K562 (cell line): ENCODE measurements around the gene OR2AT4. TPM values are rescaled to one million over a fixed set of nuclear protein-coding genes. Genes with fewer than 3 reads are reported as not detected.
A peak's percentile ranks its signal among the peaks of the same experiment; 100 is the strongest.

Experiments used
- C11orf30 ChIP-seq: fragments of 450-650 bp; IDR thresholded peaks from 2 replicates; pipeline ENCODE4 v1.6.1; 2016; ENCODE audit warnings: low read depth, mild to moderate bottlenecking
- EZH2 ChIP-seq: IDR thresholded peaks from 2 replicates; pipeline ENCODE4 v1.6.1; 2012; ENCODE audit warnings: low read depth, mild to moderate bottlenecking, inconsistent platforms, low read length, borderline replicate concordance
- MEF2A ChIP-seq: IDR thresholded peaks from 2 replicates; pipeline ENCODE4 v1.6.1; 2011; ENCODE audit warnings: low read depth, mild to moderate bottlenecking, low read length, moderate library complexity; ENCODE audit not compliant: control insufficient read depth
- MEF2D ChIP-seq: conservative IDR thresholded peaks from 2 replicates; pipeline ENCODE4 v1.6.1; 2016; ENCODE audit warnings: low read depth, missing genetic modification characterization, missing compliant biosample characterization
- PRPF4 ChIP-seq: fragments of 200-400 bp; formaldehyde crosslinking; IDR thresholded peaks from one replicate; pipeline ENCODE4 v1.6.1; 2017; ENCODE audit warnings: low read length, low read depth, mild to moderate bottlenecking; ENCODE audit not compliant: insufficient read depth, poor library complexity, severe bottlenecking
- PTTG1 ChIP-seq: fragments of 450-650 bp; IDR thresholded peaks from 2 replicates; pipeline ENCODE4 v1.6.1; 2016; ENCODE audit warnings: low read depth, mild to moderate bottlenecking, missing genetic modification characterization, missing compliant biosample characterization
- RAD21 ChIP-seq, 2 experiments: fragments of 250-450 bp in 1 of 2; fragments of 450-650 bp in 1 of 2; sonication (Bioruptor Pico) in 1 of 2; formaldehyde crosslinking in 1 of 2; IDR thresholded peaks in 1 of 2; conservative IDR thresholded peaks in 1 of 2; 2 replicates each; pipeline versions ENCODE4 v1.4.0 to v1.8.0; 2020 to 2022; ENCODE audit warnings: mild to moderate bottlenecking in 2 of 2, moderate library complexity in 1 of 2
- TAL1 ChIP-seq: fragments of 450-650 bp; IDR thresholded peaks from 2 replicates; pipeline ENCODE4 v1.6.1; 2016; ENCODE audit warnings: mild to moderate bottlenecking
- ZNF766 ChIP-seq: fragments of 200-800 bp; sonication (Bioruptor generic); conservative IDR thresholded peaks from 2 replicates; pipeline ENCODE4 v1.6.1; 2016; ENCODE audit warnings: missing genetic modification characterization, missing compliant biosample characterization
- polyA plus RNA-seq, 8 experiments: library from polyadenylated mRNA; depleted of rRNA in 4 of 8; stranded (reverse) in 5 of 8; unstranded in 3 of 8; fragments of >200 nt; fragmentation: Nextera tagmentation in 2 of 8; fragmentation: Illumina TruSeq in 1 of 8; extraction: Ambion mirVana in 2 of 8; extraction: Trizol in 1 of 8; gene quantifications; 2 replicates each; pipeline versions ENCODE4 v1.2.1 to v1.2.3, GENCODE V29; 2011 to 2014; ENCODE audit warnings: inconsistent platforms in 1 of 8, missing spikeins in 1 of 8
- total RNA-seq, 7 experiments: library from RNA; depleted of rRNA in 6 of 7; stranded (reverse); fragments of >200 nt in 6 of 7; fragmentation: Illumina TruSeq in 2 of 7; extraction: Trizol in 2 of 7; gene quantifications; 2 replicates each; pipeline versions ENCODE4 v1.2.1 to v1.2.3, GENCODE V29; 2011 to 2021; ENCODE audit warnings: low replicate concordance in 1 of 7
- TF ChIP-seq, protein P1 (sequence below), 2 experiments: fragments of 450-650 bp; formaldehyde crosslinking in 1 of 2; IDR thresholded peaks; 2 replicates each; pipeline versions ENCODE4 v1.4.0 to v1.6.1; 2014 to 2020; ENCODE audit warnings: mild to moderate bottlenecking in 2 of 2, borderline replicate concordance in 1 of 2, low read depth in 1 of 2
- TF ChIP-seq, protein P2 (sequence below): IDR thresholded peaks from 2 replicates; pipeline ENCODE4 v1.6.1; 2014; ENCODE audit warnings: antibody characterized with exemption

The OR2AT4 gene
- total and polyA plus RNA-seq, 9 of the 15 experiments (the other 6 are each of a cell fraction or from before 2014, with no cell fraction given), result 0.86 to 3.1 (median 2.0) TPM

DNA sequence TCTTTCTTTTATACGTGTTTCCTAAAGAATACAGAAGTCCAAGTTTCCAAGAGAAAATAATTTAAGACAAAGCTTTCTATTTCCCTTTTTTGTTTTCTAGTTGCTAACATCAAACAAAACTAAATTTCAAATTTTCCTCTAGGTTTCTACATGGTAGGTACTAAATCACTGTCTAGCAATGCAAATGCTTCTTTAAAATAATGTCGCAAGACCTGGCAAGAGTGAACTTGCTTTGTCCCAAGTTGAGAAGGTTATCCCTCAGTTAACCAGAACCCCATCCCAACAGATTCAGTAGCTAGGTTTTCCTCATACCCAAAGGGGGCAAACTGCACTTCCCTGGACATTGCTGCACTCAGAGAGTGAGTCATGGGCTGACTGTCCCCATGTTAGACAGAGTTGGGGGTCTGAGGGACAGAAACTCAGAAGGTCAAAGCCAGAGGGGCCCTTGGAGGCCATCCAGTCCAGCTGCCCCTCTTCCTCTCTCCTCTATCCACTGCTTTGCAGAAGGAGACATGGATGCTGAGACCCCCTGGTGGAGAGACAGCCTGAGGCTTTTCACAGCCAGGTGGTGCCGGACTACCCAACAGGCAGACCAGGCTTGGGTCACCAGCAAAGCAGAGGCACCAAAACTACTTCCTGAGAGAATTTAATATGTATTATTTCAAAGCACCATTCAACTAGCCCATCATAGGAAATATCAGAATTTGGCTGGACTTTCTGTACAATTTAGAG is 23.1 kb downstream of the OR2AT4 start (continued):
- TF ChIP-seq PRPF4 (no peak), MEF2A (no peak), C11orf30 (no peak), RAD21 (CRISPR knock-in tag; conservative IDR thresholded peaks at IDR 0.05 in 1 of 2, IDR thresholded peaks at IDR 0.05 in 1 of 2) (peak in 1 of 2 experiments; percentile 46; a peak in 2 of 4 replicates), TAL1 (no peak), MEF2D (no peak), ZNF766 (no peak), PTTG1 (tag) (no peak), EZH2 (no peak)
- TF ChIP-seq, protein P1, sequence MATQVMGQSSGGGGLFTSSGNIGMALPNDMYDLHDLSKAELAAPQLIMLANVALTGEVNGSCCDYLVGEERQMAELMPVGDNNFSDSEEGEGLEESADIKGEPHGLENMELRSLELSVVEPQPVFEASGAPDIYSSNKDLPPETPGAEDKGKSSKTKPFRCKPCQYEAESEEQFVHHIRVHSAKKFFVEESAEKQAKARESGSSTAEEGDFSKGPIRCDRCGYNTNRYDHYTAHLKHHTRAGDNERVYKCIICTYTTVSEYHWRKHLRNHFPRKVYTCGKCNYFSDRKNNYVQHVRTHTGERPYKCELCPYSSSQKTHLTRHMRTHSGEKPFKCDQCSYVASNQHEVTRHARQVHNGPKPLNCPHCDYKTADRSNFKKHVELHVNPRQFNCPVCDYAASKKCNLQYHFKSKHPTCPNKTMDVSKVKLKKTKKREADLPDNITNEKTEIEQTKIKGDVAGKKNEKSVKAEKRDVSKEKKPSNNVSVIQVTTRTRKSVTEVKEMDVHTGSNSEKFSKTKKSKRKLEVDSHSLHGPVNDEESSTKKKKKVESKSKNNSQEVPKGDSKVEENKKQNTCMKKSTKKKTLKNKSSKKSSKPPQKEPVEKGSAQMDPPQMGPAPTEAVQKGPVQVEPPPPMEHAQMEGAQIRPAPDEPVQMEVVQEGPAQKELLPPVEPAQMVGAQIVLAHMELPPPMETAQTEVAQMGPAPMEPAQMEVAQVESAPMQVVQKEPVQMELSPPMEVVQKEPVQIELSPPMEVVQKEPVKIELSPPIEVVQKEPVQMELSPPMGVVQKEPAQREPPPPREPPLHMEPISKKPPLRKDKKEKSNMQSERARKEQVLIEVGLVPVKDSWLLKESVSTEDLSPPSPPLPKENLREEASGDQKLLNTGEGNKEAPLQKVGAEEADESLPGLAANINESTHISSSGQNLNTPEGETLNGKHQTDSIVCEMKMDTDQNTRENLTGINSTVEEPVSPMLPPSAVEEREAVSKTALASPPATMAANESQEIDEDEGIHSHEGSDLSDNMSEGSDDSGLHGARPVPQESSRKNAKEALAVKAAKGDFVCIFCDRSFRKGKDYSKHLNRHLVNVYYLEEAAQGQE (IDR thresholded peaks at IDR 0.05; ENCODE audit: borderline replicate concordance), result peak; percentile 21; the same call in 1 of the 2 replicates
- TF ChIP-seq, protein P1 (CRISPR knock-in tag; IDR thresholded peaks at IDR 0.05; ENCODE audit: low read depth), result no peak
- TF ChIP-seq, protein P2, sequence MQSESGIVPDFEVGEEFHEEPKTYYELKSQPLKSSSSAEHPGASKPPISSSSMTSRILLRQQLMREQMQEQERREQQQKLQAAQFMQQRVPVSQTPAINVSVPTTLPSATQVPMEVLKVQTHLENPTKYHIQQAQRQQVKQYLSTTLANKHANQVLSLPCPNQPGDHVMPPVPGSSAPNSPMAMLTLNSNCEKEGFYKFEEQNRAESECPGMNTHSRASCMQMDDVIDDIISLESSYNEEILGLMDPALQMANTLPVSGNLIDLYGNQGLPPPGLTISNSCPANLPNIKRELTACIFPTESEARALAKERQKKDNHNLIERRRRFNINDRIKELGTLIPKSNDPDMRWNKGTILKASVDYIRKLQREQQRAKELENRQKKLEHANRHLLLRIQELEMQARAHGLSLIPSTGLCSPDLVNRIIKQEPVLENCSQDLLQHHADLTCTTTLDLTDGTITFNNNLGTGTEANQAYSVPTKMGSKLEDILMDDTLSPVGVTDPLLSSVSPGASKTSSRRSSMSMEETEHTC, result no peak
